Activated CD8-positive, alpha-beta memory T cell treated with anti-CD3 and anti-CD28 coated beads, Interleukin-2, amount 50 U/mL, for 24 hours (primary cell): ENCODE data around the gene AFF1.
A peak's percentile ranks its signal among the peaks of the same experiment; 100 is the strongest.
"Not testable (repeated sequence)": the region's sequence is repeated elsewhere in the genome, so short reads cannot be mapped to it uniquely, and the experiment has no call there.

ENCODE experiments used
- DNase-seq: peaks from one replicate; pipeline ENCODE4 v3.0.0-alpha.2; 2020; ENCODE audit errors: extremely low read depth

AFF1 gene

GRCh38 chr4:86977621-86978184, 42.9 kb downstream of the AFF1 start:
- DNase-seq, result no peak

- DNase-seq, result no peak
These were observed 43.9 kb downstream of the AFF1 start for GRCh38 chr4:86978709-86979108.

GRCh38 chr4:86980230-86980629, 45.4 kb downstream of the AFF1 start:
- DNase-seq, result no peak

- DNase-seq, result no peak
These were observed 47.0 kb downstream of the AFF1 start for GRCh38 chr4:86981789-86982188.

GRCh38 chr4:86985852-86986251, 51.0 kb downstream of the AFF1 start:
- DNase-seq, result not testable (repeated sequence)

GRCh38 chr4:86989658-86990057, 54.8 kb downstream of the AFF1 start:
- not testable (repeated sequence) for DNase-seq

- DNase-seq, result no peak
These were observed 55.7 kb downstream of the AFF1 start for GRCh38 chr4:86990510-86990909.

GRCh38 chr4:86991994-86992393, 57.2 kb downstream of the AFF1 start:
- DNase-seq, result no peak

GRCh38 chr4:86993909-86994681, 59.3 kb downstream of the AFF1 start:
- DNase-seq, result no peak

- DNase-seq, result no peak
These were observed 59.9 kb downstream of the AFF1 start for GRCh38 chr4:86994686-86995085.

- DNase-seq, result not testable (repeated sequence)
These were observed 61.7 kb downstream of the AFF1 start for GRCh38 chr4:86996510-86996909.

- DNase-seq, result no peak
These were observed 64.4 kb downstream of the AFF1 start for GRCh38 chr4:86999136-86999643.

GRCh38 chr4:87002682-87003043, 67.9 kb downstream of the AFF1 start:
- no peak for DNase-seq

- no peak for DNase-seq
These were observed 68.5 kb downstream of the AFF1 start for GRCh38 chr4:87003266-87003665.

- DNase-seq, result no peak
These were observed 70.5 kb downstream of the AFF1 start for GRCh38 chr4:87005369-87005689.

GRCh38 chr4:87005690-87006425, 71.0 kb downstream of the AFF1 start:
- no peak for DNase-seq

- DNase-seq, result no peak
These were observed 71.5 kb downstream of the AFF1 start for GRCh38 chr4:87006426-87006675.

GRCh38 chr4:87006676-87007527, 72.1 kb downstream of the AFF1 start:
- DNase-seq, result peak; percentile 61

- DNase-seq, result no peak
These were observed 73.0 kb downstream of the AFF1 start for GRCh38 chr4:87007528-87008446.

- DNase-seq, result no peak
These were observed 74.4 kb downstream of the AFF1 start for GRCh38 chr4:87009095-87009648.

- no peak for DNase-seq
These were observed 75.4 kb downstream of the AFF1 start for GRCh38 chr4:87010192-87010591.
